ENCODE results near the gene NOMO2.
"Not testable (repeated sequence)": the region's sequence is repeated elsewhere in the genome, so short reads cannot be mapped to it uniquely, and the experiment has no call there.

GRCh38 chr16:18592982-18593381 is 31.1 kb upstream of the NOMO2 start:
- TF ChIP-seq CTCF (IDR thresholded peaks at IDR 0.05); ZFX (IDR thresholded peaks at IDR 0.05; ENCODE audit: borderline replicate concordance): not testable (repeated sequence)

All from 22Rv1 (cell line).